HG03442 (cell line): ENCODE data around the gene NDUFB7.
"Not testable (repeated sequence)": the region's sequence is repeated elsewhere in the genome, so short reads cannot be mapped to it uniquely, and the experiment has no call there.

Experiments
- ATAC-seq: cut with Tn5 transposase; IDR thresholded peaks from one replicate; pipeline ENCODE4 v1.9.1; 2021; ENCODE audit warnings: mild to moderate bottlenecking, moderate library complexity; ENCODE audit not compliant: unreplicated experiment

The NDUFB7 gene

GRCh38 chr19:14554382-14554812, 17.5 kb downstream of the NDUFB7 start:
- no peak for ATAC-seq

GRCh38 chr19:14553939-14554243, 18.0 kb downstream of the NDUFB7 start:
- ATAC-seq = no peak

- ATAC-seq = no peak
These were observed 18.6 kb downstream of the NDUFB7 start for GRCh38 chr19:14553042-14553938.

- not testable (repeated sequence) for ATAC-seq
These were observed 19.9 kb downstream of the NDUFB7 start for GRCh38 chr19:14552006-14552360.

GRCh38 chr19:14551134-14552005, 20.5 kb downstream of the NDUFB7 start:
- not testable (repeated sequence) for ATAC-seq

GRCh38 chr19:14550201-14550754, 21.6 kb downstream of the NDUFB7 start:
- ATAC-seq = no peak

- ATAC-seq = no peak
These were observed 26.2 kb downstream of the NDUFB7 start for GRCh38 chr19:14545716-14546082.

- no peak for ATAC-seq
These were observed 26.7 kb downstream of the NDUFB7 start for GRCh38 chr19:14544977-14545715.

GRCh38 chr19:14544047-14544446, 27.8 kb downstream of the NDUFB7 start:
- ATAC-seq = no peak

GRCh38 chr19:14542711-14543328, 29.0 kb downstream of the NDUFB7 start:
- no peak for ATAC-seq

- not testable (repeated sequence) for ATAC-seq
These were observed 29.9 kb downstream of the NDUFB7 start for GRCh38 chr19:14541979-14542378.

GRCh38 chr19:14540741-14541525, 30.9 kb downstream of the NDUFB7 start:
- no peak for ATAC-seq

GRCh38 chr19:14536926-14537692, 34.8 kb downstream of the NDUFB7 start:
- no peak for ATAC-seq

GRCh38 chr19:14533450-14533849, 38.4 kb downstream of the NDUFB7 start:
- no peak for ATAC-seq

- no peak for ATAC-seq
These were observed 41.4 kb downstream of the NDUFB7 start for GRCh38 chr19:14530506-14530905.

- no peak for ATAC-seq
These were observed 41.9 kb downstream of the NDUFB7 start for GRCh38 chr19:14530005-14530348.

GRCh38 chr19:14529254-14530004, 42.4 kb downstream of the NDUFB7 start, which contains the start of gene TECR:
TSS of gene TECR (plus strand) at chr19:14529594. CDS start at chr19:14529697, 103 bp downstream.
- ATAC-seq = peak; percentile 92
